Heart right ventricle (tissue), 16 donors: Measurements from ENCODE around the gene ZC3H10. TPM values are rescaled to one million over a fixed set of nuclear protein-coding genes. Genes with fewer than 3 reads are reported as not detected.

ENCODE experiments used
- ATAC-seq, 8 donors: fragments of 200-7000 bp; cut with Tn5 transposase; one replicate each; pipeline ENCODE4 v1.9.1; 2020; ENCODE audit warnings: mild to moderate bottlenecking in 8 of 8, moderate library complexity in 8 of 8, moderate number of reproducible peaks in 1 of 8
- DNase-seq, 2 donors: peaks; one replicate each; pipeline ENCODE4 v3.0.0-alpha.2; 2020
- H3K27ac ChIP-seq, 10 donors: fragments of 200-600 bp; sonication (generic) in 2 of 10; one replicate each; pipeline versions ENCODE4 v1.5.0 to v1.8.0; 2020 to 2022; ENCODE audit warnings: mild to moderate bottlenecking in 3 of 10
- H3K27me3 ChIP-seq, 7 donors: fragments of 200-600 bp; one replicate each; pipeline ENCODE4 v1.8.0; 2021 to 2022; ENCODE audit warnings: mild to moderate bottlenecking in 2 of 7
- H3K36me3 ChIP-seq, 9 donors: fragments of 200-600 bp; sonication (generic) in 1 of 9; one replicate each; pipeline versions ENCODE4 v1.5.0 to v1.8.0; 2020 to 2022; ENCODE audit warnings: mild to moderate bottlenecking in 2 of 9
- H3K4me1 ChIP-seq, 9 donors: fragments of 200-600 bp; sonication (generic) in 1 of 9; one replicate each; pipeline versions ENCODE4 v1.5.0 to v1.8.0; 2020 to 2022; ENCODE audit warnings: mild to moderate bottlenecking in 4 of 9
- H3K4me3 ChIP-seq, 10 donors: fragments of 200-600 bp; sonication (generic) in 2 of 10; one replicate each; pipeline versions ENCODE4 v1.5.0 to v1.8.0; 2020 to 2022; ENCODE audit warnings: mild to moderate bottlenecking in 7 of 10, moderate library complexity in 2 of 10
- H3K9me3 ChIP-seq, 11 donors: fragments of 200-600 bp in 10 of 11; sonication (generic) in 2 of 11; one replicate each; pipeline versions ENCODE4 v1.5.0 to v1.8.0; 2013 to 2022; ENCODE audit warnings: mild to moderate bottlenecking in 2 of 11, control low read depth in 1 of 11, moderate library complexity in 1 of 11
- CTCF ChIP-seq, 9 donors: fragments of 200-600 bp; sonication (generic) in 2 of 9; IDR thresholded peaks; one replicate each; pipeline versions ENCODE4 v1.5.0 to v1.8.0; 2021 to 2022; ENCODE audit warnings: antibody characterized with exemption in 9 of 9, mild to moderate bottlenecking in 5 of 9, moderate library complexity in 1 of 9
- WGBS, 2 donors: extraction: QIAGEN DNeasy Blood & Tissue Kit; methylation state at CpG; one replicate each; pipeline ENCODE4 v1.1.7; 2013; ENCODE audit warnings: inconsistent platforms in 1 of 2; 5-methylcytosine and 5-hydroxymethylcytosine counted together
- intact Hi-C, 10 donors: fragments of 100-400 bp; cut with DNase I; formaldehyde crosslinking; loops; one replicate each; pipeline versions ENCODE4 v1.11.1 to v1.14.2; 2022
- polyA plus RNA-seq, 2 donors: library from polyadenylated mRNA; stranded (reverse); fragments of 200-250 nt; gene quantifications; one replicate each; pipeline ENCODE4 v1.2.3, GENCODE V29; 2013
- total RNA-seq, 10 donors: library from RNA; stranded (reverse); fragmentation: NEBNext Ultra II Directional in 3 of 10; extraction: Animal tissue kit (Norgen Biotek cat#: 25700) in 3 of 10; gene quantifications; one replicate each; pipeline versions ENCODE4 v1.2.1 to v1.2.4, GENCODE V29; 2021 to 2023
- donor health status: Arrhythmogenic right ventricular cardiomyopathy.
- donor health status: ischemic (EF 13 %, LVEDD 7.1; RV severe dilation, severe dysfunction).
- donor health status: healthy with polysubstance abuse.
- donor health status: DM: no; HTN: yes; CAD: no.
- donor health status: DM: no; HTN: no; CAD: no.
- donor health status: ischemic (EF 25% LVEDD 6.9; RV normal size, moderate dysfunction).
- donor health status: ischemic (EF 25% LVEDD 5.7; RV mildly dilated, moderate dysfunction).
- donor health status: healthy.
- donor health status: DM: yes; HTN: yes; CAD: no.
- donor health status: Ischemic cardiomyopathy.
- donor health status: ischemic (EF 35%, LVEDD 5.7; RV mildly dilated, moderate dysfunction).
- donor health status: nonischemic (EF 11% LVEDD 7.7; RV severe dilation, severe dysfunction).
- donor health status: DM: yes; HTN: yes; CAD: no.
- donor health status: PGD.
- donor health status: ischemic (EF 29% LVEDD 5.4; RV normal size, mild dysfunction).
- donor health status: nonischemic (EF 23%, LVEDD 6.1; RV moderate dilation, normal function).

Gene ZC3H10
- total and polyA plus RNA-seq, 12 donors: 2.1 to 5.8 (median 4.8) TPM

- Histone ChIP-seq H3K4me1 (peaks cover 0 to 7% (median 0%) of the 10 kb centered on the region in 9 donors), H3K9me3 (peaks cover 0 to 1% (median 0%) of the 10 kb centered on the region in 11 donors), H3K27me3 (no peaks in the 10 kb centered on the region), H3K4me3 (no peak overlapping the region), H3K36me3 (no peaks in the 10 kb centered on the region), H3K27ac (no peak overlapping the region)
- DNase-seq: no peak
- ATAC-seq: no peak
- no peak for TF ChIP-seq CTCF (IDR thresholded peaks at IDR 0.05)
- intact Hi-C loops: loop anchor here in 1 of 10 donors (5.0 kb wide), 1 partner anchor 40 kb away; no protein-coding TSS in a partner anchor
- 92% methylated on average over 6 of the region's 6 CpGs for WGBS, 2 donors
These were observed 20.3 kb upstream of the ZC3H10 start for GRCh38 chr12:56097738-56098137.

GRCh38 chr12:56098592-56098991 lies 19.5 kb upstream of the ZC3H10 start:
- no peak for ATAC-seq

GRCh38 chr12:56099787-56100186 lies 18.3 kb upstream of the ZC3H10 start:
- ATAC-seq: no peak
- 87 to 92% methylated on average over 4 of the region's 4 CpGs for WGBS, 2 donors
- no peak for TF ChIP-seq CTCF (IDR thresholded peaks at IDR 0.05)
- no peaks in the 10 kb centered on the region for H3K27me3 ChIP-seq
- intact Hi-C loops: loop anchor here in 4 of 10 donors (5.0 to 10.0 kb wide), 4 partner anchors 42 to 105 kb away; partner anchors contain the start of genes RPS26 (in 2 of the 4) and SUOX (in 1 of the 4)
- no peaks in the 10 kb centered on the region for H3K9me3 ChIP-seq
- peaks cover 0 to 15% (median 10%) of the 10 kb centered on the region in 9 donors for H3K4me1 ChIP-seq
- H3K27ac ChIP-seq: no peak overlapping the region
- H3K36me3 ChIP-seq: no peaks in the 10 kb centered on the region
- H3K4me3 ChIP-seq: no peak overlapping the region
- no peak for DNase-seq

More at GRCh38 chr12:56098592-56098991, 19.5 kb upstream of the ZC3H10 start:
- DNase-seq: no peak
- H3K27ac ChIP-seq: no peak overlapping the region
- no peaks in the 10 kb centered on the region for H3K36me3 ChIP-seq
- H3K9me3 ChIP-seq: no peaks in the 10 kb centered on the region
- no peak overlapping the region for H3K4me3 ChIP-seq
- H3K27me3 ChIP-seq: no peaks in the 10 kb centered on the region
- intact Hi-C loops: loop anchor here in 1 of 10 donors (5.0 kb wide), 1 partner anchor 41 kb away; no protein-coding TSS in a partner anchor
- no peak for TF ChIP-seq CTCF (IDR thresholded peaks at IDR 0.05)
- 87 to 88% methylated on average over 3 of the region's 3 CpGs for WGBS, 2 donors
- peaks cover 0 to 14% (median 6%) of the 10 kb centered on the region in 9 donors for H3K4me1 ChIP-seq

- Histone ChIP-seq H3K27me3 (no peaks in the 10 kb centered on the region), H3K36me3 (peaks cover 0 to 4% (median 0%) of the 10 kb centered on the region in 9 donors), H3K9me3 (no peaks in the 10 kb centered on the region), H3K4me3 (no peak overlapping the region), H3K27ac (no peak overlapping the region), H3K4me1 (peaks cover 6 to 26% (median 21%) of the 10 kb centered on the region in 9 donors)
- TF ChIP-seq CTCF (IDR thresholded peaks at IDR 0.05): no peak
- ATAC-seq (no peak), DNase-seq (no peak)
- 86 to 87% methylated on average over 14 of the region's 14 CpGs for WGBS, 2 donors
- intact Hi-C loops: loop anchor here in 3 of 10 donors (5.0 to 10.0 kb wide), 3 partner anchors 54 to 106 kb away; partner anchors contain the start of genes RPS26 (in 2 of the 3) and SUOX (in 1 of the 3)
These were observed 17.0 kb upstream of the ZC3H10 start for GRCh38 chr12:56101045-56101444.
